Stomach (tissue), 4 donors: Measurements from ENCODE around the gene APPL1.

ENCODE experiments used
- CTCF ChIP-seq, 7 experiments: fragments of 450-650 bp in 4 of 7; fragments of 200-600 bp in 3 of 7; sonication (generic) in 3 of 7; IDR thresholded peaks; one replicate each; pipeline ENCODE4 v1.5.1; 2016 to 2019; ENCODE audit warnings: antibody characterized with exemption in 7 of 7, control low read depth in 2 of 7, mild to moderate bottlenecking in 1 of 7
- EP300 ChIP-seq: sonication (generic); formaldehyde crosslinking; IDR thresholded peaks from one replicate; pipeline ENCODE4 v1.6.1; 2017; ENCODE audit warnings: antibody characterized with exemption

- TF ChIP-seq EP300 = no peak
- no peak for TF ChIP-seq CTCF (IDR thresholded peaks at IDR 0.05)
These were observed 47.7 kb upstream of the APPL1 start for GRCh38 chr3:57179580-57180410.
